SK-N-SH treated with all-trans-retinoic acid at 6 μM for 48 hours (cell line): ENCODE data around the gene RDH11.

Source experiments
- ATAC-seq: fragments of 200-7000 bp; cut with Tn5 transposase; 3 replicates; pipeline ENCODE4 v1.9.1; 2020; ENCODE audit warnings: mild to moderate bottlenecking, moderate library complexity
- ARNTL ChIP-seq: fragments of 450-650 bp; formaldehyde crosslinking; IDR thresholded peaks from 2 replicates; pipeline ENCODE4 v1.5.0; 2020; ENCODE audit warnings: low read depth, mild to moderate bottlenecking, moderate library complexity, borderline replicate concordance
- BACH2 ChIP-seq: fragments of 250-450 bp; sonication (Bioruptor Pico); IDR thresholded peaks from 2 replicates; pipeline ENCODE4 v1.9.0; 2021; ENCODE audit warnings: mild to moderate bottlenecking, borderline replicate concordance
- CSDC2 ChIP-seq: fragments of 250-450 bp; sonication (Bioruptor Pico); IDR thresholded peaks from 2 replicates; pipeline ENCODE4 v1.5.0; 2020; ENCODE audit warnings: mild to moderate bottlenecking, moderate library complexity
- GLIS3 ChIP-seq: fragments of 250-450 bp; sonication (Bioruptor Pico); IDR thresholded peaks from 2 replicates; pipeline ENCODE4 v1.5.0; 2020; ENCODE audit warnings: mild to moderate bottlenecking, moderate library complexity
- ISL1 ChIP-seq: fragments of 250-450 bp; sonication (Bioruptor Pico); IDR thresholded peaks from 2 replicates; pipeline ENCODE4 v2.1.2; 2022; ENCODE audit warnings: mild to moderate bottlenecking, moderate library complexity
- PATZ1 ChIP-seq: fragments of 250-450 bp; sonication (Bioruptor Pico); IDR thresholded peaks from 2 replicates; pipeline ENCODE4 v1.8.0; 2020; ENCODE audit warnings: mild to moderate bottlenecking, moderate library complexity, borderline replicate concordance
- POU6F1 ChIP-seq: fragments of 250-450 bp; sonication (Bioruptor Pico); IDR thresholded peaks from 2 replicates; pipeline ENCODE4 v1.8.0; 2021; ENCODE audit warnings: low read depth, mild to moderate bottlenecking, moderate library complexity, borderline replicate concordance
- PPARA ChIP-seq: fragments of 250-450 bp; sonication (Bioruptor Pico); IDR thresholded peaks from 2 replicates; pipeline ENCODE4 v1.5.0; 2020; ENCODE audit warnings: mild to moderate bottlenecking, borderline replicate concordance
- RARB ChIP-seq: fragments of 250-450 bp; sonication (Bioruptor Pico); IDR thresholded peaks from 2 replicates; pipeline ENCODE4 v1.8.0; 2021; ENCODE audit warnings: mild to moderate bottlenecking, moderate library complexity
- SNAI2 ChIP-seq: fragments of 250-450 bp; sonication (Bioruptor Pico); IDR thresholded peaks from 2 replicates; pipeline ENCODE4 v1.5.0; 2020; ENCODE audit warnings: mild to moderate bottlenecking, moderate library complexity
- TCF4 ChIP-seq: fragments of 250-450 bp; sonication (Bioruptor Pico); IDR thresholded peaks from 2 replicates; pipeline ENCODE4 v1.8.0; 2021; ENCODE audit warnings: mild to moderate bottlenecking, moderate library complexity, borderline replicate concordance
- TOX ChIP-seq: fragments of 250-450 bp; sonication (Bioruptor Pico); IDR thresholded peaks from 2 replicates; pipeline ENCODE4 v1.8.0; 2021; ENCODE audit warnings: mild to moderate bottlenecking, moderate library complexity, borderline replicate concordance
- ZC3H10 ChIP-seq: fragments of 250-450 bp; sonication (Bioruptor Pico); IDR thresholded peaks from 2 replicates; pipeline ENCODE4 v1.5.1; 2021; ENCODE audit warnings: mild to moderate bottlenecking, moderate library complexity
- ZFP3 ChIP-seq: fragments of 250-450 bp; sonication (Bioruptor Pico); IDR thresholded peaks from 2 replicates; pipeline ENCODE4 v1.5.0; 2020; ENCODE audit warnings: mild to moderate bottlenecking, moderate library complexity
- ZFP30 ChIP-seq: fragments of 450-650 bp; formaldehyde crosslinking; IDR thresholded peaks from 2 replicates; pipeline ENCODE4 v1.5.0; 2022; ENCODE audit warnings: mild to moderate bottlenecking, moderate library complexity
- ZNF565 ChIP-seq: fragments of 450-650 bp; formaldehyde crosslinking; conservative IDR thresholded peaks from 2 replicates; pipeline ENCODE4 v1.5.0; 2020; ENCODE audit warnings: low read depth, mild to moderate bottlenecking, moderate library complexity
- ZNF70 ChIP-seq: fragments of 450-650 bp; formaldehyde crosslinking; IDR thresholded peaks from 2 replicates; pipeline ENCODE4 v1.5.0; 2020; ENCODE audit warnings: mild to moderate bottlenecking, moderate library complexity
- ZNF8 ChIP-seq: fragments of 450-650 bp; formaldehyde crosslinking; IDR thresholded peaks from 2 replicates; pipeline ENCODE4 v1.5.0; 2020; ENCODE audit warnings: mild to moderate bottlenecking, moderate library complexity
- TF ChIP-seq, protein P1 (sequence below): fragments of 250-450 bp; sonication (Bioruptor Pico); IDR thresholded peaks from 2 replicates; pipeline ENCODE4 v1.5.0; 2020; ENCODE audit warnings: mild to moderate bottlenecking, moderate library complexity
- TF ChIP-seq, protein P2 (sequence below): fragments of 250-450 bp; sonication (Bioruptor Pico); IDR thresholded peaks from 2 replicates; pipeline ENCODE4 v1.5.1; 2020; ENCODE audit warnings: low read depth, mild to moderate bottlenecking, moderate library complexity

Gene RDH11

DNA sequence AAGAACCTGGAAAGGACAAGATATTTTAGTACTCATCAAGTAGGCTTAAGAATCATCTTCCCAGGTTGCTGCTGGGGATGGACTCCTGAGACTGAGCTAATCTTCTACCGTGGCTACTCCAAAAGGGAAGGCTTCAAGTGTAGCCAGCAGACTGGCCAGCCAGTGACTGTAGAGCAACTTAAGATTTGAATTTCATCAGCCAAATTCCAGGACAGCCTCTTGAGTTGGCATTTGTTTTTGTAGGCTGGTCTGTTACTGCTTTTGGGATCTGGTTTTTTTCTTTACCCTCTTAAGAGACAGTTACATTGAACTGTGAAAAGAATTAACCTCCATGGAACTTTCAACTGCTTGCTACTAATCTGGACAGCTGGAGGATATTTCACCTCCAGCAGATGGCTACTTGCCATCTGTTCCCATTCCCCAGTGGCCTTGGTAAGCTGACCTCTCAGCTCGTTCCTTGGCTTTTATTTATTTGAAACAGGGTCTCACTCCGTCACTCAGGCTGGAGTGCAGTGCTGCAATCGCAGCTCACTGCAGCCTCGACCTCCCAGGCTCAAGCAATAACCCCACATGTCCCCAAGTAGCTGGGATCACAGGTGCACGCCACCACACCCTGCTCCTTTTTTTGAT, 41.8 kb downstream of the RDH11 start:
- TF ChIP-seq TCF4 (CRISPR knock-in tag) = no peak
- TF ChIP-seq ZNF565 (CRISPR knock-in tag) = no peak
- no peak for TF ChIP-seq ZC3H10 (CRISPR knock-in tag)
- TF ChIP-seq PPARA = no peak
- no peak for TF ChIP-seq PATZ1
- TF ChIP-seq ISL1 (CRISPR knock-in tag) = no peak
- TF ChIP-seq POU6F1 = no peak
- no peak for ATAC-seq

DNA sequence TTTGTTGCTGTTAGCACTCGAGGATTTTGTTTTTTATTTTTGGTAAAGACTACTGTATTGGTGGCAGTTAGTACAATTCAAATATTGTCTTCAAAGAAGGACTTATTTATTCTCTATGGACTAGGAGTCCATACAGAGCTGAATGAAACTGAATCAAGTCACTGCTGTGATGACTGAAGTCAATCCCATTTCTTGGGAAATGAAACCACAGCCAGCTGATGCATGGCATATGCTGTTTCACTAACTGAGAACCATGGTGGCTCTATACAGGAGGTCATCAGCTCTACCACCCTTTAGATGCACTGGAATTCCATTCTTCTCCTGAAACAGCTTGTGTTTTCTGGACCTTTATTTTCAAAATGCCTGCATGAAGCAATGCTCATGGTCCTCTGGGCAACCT, 43.4 kb downstream of the RDH11 start:
- TF ChIP-seq BACH2 (CRISPR knock-in tag) (no peak), RARB (CRISPR knock-in tag) (no peak), GLIS3 (CRISPR knock-in tag) (no peak), SNAI2 (CRISPR knock-in tag) (no peak), TOX (CRISPR knock-in tag) (no peak), ZFP3 (no peak), POU6F1 (no peak), PPARA (no peak), ZNF70 (CRISPR knock-in tag) (no peak), ZNF8 (CRISPR knock-in tag) (no peak), PATZ1 (no peak), ARNTL (CRISPR knock-in tag) (no peak), ZC3H10 (CRISPR knock-in tag) (no peak), CSDC2 (no peak), ZFP30 (CRISPR knock-in tag) (no peak), ZNF565 (CRISPR knock-in tag) (no peak), TCF4 (CRISPR knock-in tag) (no peak)
- TF ChIP-seq, protein P1, sequence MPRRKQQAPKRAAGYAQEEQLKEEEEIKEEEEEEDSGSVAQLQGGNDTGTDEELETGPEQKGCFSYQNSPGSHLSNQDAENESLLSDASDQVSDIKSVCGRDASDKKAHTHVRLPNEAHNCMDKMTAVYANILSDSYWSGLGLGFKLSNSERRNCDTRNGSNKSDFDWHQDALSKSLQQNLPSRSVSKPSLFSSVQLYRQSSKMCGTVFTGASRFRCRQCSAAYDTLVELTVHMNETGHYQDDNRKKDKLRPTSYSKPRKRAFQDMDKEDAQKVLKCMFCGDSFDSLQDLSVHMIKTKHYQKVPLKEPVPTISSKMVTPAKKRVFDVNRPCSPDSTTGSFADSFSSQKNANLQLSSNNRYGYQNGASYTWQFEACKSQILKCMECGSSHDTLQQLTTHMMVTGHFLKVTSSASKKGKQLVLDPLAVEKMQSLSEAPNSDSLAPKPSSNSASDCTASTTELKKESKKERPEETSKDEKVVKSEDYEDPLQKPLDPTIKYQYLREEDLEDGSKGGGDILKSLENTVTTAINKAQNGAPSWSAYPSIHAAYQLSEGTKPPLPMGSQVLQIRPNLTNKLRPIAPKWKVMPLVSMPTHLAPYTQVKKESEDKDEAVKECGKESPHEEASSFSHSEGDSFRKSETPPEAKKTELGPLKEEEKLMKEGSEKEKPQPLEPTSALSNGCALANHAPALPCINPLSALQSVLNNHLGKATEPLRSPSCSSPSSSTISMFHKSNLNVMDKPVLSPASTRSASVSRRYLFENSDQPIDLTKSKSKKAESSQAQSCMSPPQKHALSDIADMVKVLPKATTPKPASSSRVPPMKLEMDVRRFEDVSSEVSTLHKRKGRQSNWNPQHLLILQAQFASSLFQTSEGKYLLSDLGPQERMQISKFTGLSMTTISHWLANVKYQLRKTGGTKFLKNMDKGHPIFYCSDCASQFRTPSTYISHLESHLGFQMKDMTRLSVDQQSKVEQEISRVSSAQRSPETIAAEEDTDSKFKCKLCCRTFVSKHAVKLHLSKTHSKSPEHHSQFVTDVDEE (CRISPR knock-in tag) = no peak
- TF ChIP-seq, protein P2, sequence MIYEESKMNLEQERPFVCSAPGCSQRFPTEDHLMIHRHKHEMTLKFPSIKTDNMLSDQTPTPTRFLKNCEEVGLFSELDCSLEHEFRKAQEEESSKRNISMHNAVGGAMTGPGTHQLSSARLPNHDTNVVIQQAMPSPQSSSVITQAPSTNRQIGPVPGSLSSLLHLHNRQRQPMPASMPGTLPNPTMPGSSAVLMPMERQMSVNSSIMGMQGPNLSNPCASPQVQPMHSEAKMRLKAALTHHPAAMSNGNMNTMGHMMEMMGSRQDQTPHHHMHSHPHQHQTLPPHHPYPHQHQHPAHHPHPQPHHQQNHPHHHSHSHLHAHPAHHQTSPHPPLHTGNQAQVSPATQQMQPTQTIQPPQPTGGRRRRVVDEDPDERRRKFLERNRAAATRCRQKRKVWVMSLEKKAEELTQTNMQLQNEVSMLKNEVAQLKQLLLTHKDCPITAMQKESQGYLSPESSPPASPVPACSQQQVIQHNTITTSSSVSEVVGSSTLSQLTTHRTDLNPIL = no peak
- ATAC-seq = no peak
